Pancreas (tissue), 10 donors: ENCODE measurements around the gene EPM2AIP1. TPM values are rescaled to one million over a fixed set of nuclear protein-coding genes. Genes with fewer than 3 reads are reported as not detected.

Experiments used
- ATAC-seq, 4 donors: fragments of 200-7000 bp; cut with Tn5 transposase; one replicate each; pipeline versions ENCODE4 v1.8.0 to v1.9.1; 2020; ENCODE audit warnings: mild to moderate bottlenecking in 4 of 4, moderate library complexity in 4 of 4
- DNase-seq, 6 donors: peaks; one replicate each; pipeline ENCODE4 v3.0.0-alpha.2; 2020
- FAIRE-seq: peaks from 2 replicates; lab custom pipeline; 2012; peaks lifted over from hg19 to GRCh38; lab: Jason Lieb, UNC
- H3K27ac ChIP-seq, 4 donors: fragments of 200-600 bp; sonication (generic); 1 replicate in 3 of 4; 2 replicates in 1 of 4; pipeline versions ENCODE4 v1.5.0 to v1.8.0; 2020
- H3K27me3 ChIP-seq, 4 donors: fragments of 200-600 bp; one replicate each; pipeline ENCODE4 v1.8.0; 2021
- H3K36me3 ChIP-seq, 3 donors: fragments of 200-600 bp; sonication (generic) in 1 of 3; one replicate each; pipeline versions ENCODE4 v1.5.0 to v1.8.0; 2020 to 2021
- H3K4me1 ChIP-seq, 3 donors: fragments of 200-600 bp; one replicate each; pipeline ENCODE4 v1.8.0; 2021
- H3K4me3 ChIP-seq, 4 donors: fragments of 200-600 bp; sonication (generic) in 2 of 4; one replicate each; pipeline versions ENCODE4 v1.5.0 to v1.8.0; 2020 to 2021
- H3K9me3 ChIP-seq, 4 donors: fragments of 200-600 bp; one replicate each; pipeline ENCODE4 v1.8.0; 2021
- WGBS, 2 donors: extraction: QIAGEN DNeasy Blood & Tissue Kit; methylation state at CpG; one replicate each; pipeline ENCODE4 v1.1.7; 2013; 5-methylcytosine and 5-hydroxymethylcytosine counted together
- intact Hi-C, 3 donors: fragments of 100-400 bp; cut with DNase I; formaldehyde crosslinking; loops; one replicate each; pipeline versions ENCODE4 v1.11.1 to v1.14.2; 2022
- polyA plus RNA-seq, 2 donors: library from polyadenylated mRNA; stranded (reverse); fragments of 200-250 nt; gene quantifications; one replicate each; pipeline ENCODE4 v1.2.3, GENCODE V29; 2013
- total RNA-seq, 6 donors: library from RNA; stranded (reverse); fragmentation: NEBNext Ultra II Directional in 4 of 6; extraction: Animal tissue kit (Norgen Biotek cat#: 25700) in 4 of 6; gene quantifications; one replicate each; pipeline versions ENCODE4 v1.2.1 to v1.2.4, GENCODE V29; 2021 to 2023
- TF ChIP-seq, protein P1 (sequence below), 4 donors: fragments of 200-600 bp; sonication (generic) in 3 of 4; IDR thresholded peaks; one replicate each; pipeline versions ENCODE4 v1.5.0 to v1.8.0; 2021; ENCODE audit warnings: antibody characterized with exemption in 4 of 4
- donor health status: healthy with polysubstance abuse.
- donor health status: DM: no; HTN: no; CAD: no; lungs with moderate emphysema.
- donor health status: DM: no; HTN: no; CAD: no.
- donor health status: control.
- donor health status: control.
- donor health status: Bipolar disorder and iron deficiency.
- donor health status: DM: yes; HTN: yes; CAD: no.
- donor health status: DM: no; HTN: no; CAD: no.
- donor health status: DM: no; HTN: no; CAD: no.
- donor health status: DM: yes; HTN: yes; CAD: no.

EPM2AIP1 gene
- total and polyA plus RNA-seq, 8 donors, result 2.9 to 8.7 (median 6.2) TPM

DNA sequence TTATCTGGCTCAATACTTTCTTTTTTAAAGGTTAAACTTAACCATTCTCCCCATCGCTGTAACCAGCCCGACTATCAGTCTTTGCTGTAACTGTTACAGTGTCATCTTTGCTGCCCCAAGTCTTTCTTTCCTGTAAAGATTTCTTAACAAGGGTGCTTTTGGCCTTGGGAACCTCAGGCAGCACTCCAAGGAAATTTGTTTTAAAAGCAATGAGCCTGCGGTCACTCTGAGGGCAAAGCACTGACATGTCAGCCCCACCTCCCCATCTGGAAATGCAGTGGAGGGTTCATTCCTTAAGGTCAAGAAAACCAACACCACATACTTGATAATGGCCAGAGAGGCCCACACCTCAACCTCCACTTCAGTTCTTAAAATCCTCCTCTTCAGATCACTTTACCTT is 51.3 kb downstream of the EPM2AIP1 start:
- peaks cover 0 to 4% (median 0%) of the 10 kb centered on the region in 3 donors for H3K4me1 ChIP-seq
- WGBS, 2 donors, result 74 to 83% methylated on average over 3 of the region's 3 CpGs
- no peak overlapping the region for H3K27ac ChIP-seq
- no peak overlapping the region for H3K4me3 ChIP-seq
- no peaks in the 10 kb centered on the region for H3K27me3 ChIP-seq
- TF ChIP-seq, protein P1, sequence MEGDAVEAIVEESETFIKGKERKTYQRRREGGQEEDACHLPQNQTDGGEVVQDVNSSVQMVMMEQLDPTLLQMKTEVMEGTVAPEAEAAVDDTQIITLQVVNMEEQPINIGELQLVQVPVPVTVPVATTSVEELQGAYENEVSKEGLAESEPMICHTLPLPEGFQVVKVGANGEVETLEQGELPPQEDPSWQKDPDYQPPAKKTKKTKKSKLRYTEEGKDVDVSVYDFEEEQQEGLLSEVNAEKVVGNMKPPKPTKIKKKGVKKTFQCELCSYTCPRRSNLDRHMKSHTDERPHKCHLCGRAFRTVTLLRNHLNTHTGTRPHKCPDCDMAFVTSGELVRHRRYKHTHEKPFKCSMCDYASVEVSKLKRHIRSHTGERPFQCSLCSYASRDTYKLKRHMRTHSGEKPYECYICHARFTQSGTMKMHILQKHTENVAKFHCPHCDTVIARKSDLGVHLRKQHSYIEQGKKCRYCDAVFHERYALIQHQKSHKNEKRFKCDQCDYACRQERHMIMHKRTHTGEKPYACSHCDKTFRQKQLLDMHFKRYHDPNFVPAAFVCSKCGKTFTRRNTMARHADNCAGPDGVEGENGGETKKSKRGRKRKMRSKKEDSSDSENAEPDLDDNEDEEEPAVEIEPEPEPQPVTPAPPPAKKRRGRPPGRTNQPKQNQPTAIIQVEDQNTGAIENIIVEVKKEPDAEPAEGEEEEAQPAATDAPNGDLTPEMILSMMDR (IDR thresholded peaks at IDR 0.05), result no peak
- DNase-seq (no peak), ATAC-seq (no peak), FAIRE-seq (no peak)
- intact Hi-C loops, result no loop called here
- no peaks in the 10 kb centered on the region for H3K36me3 ChIP-seq
- H3K9me3 ChIP-seq, result no peaks in the 10 kb centered on the region

DNA sequence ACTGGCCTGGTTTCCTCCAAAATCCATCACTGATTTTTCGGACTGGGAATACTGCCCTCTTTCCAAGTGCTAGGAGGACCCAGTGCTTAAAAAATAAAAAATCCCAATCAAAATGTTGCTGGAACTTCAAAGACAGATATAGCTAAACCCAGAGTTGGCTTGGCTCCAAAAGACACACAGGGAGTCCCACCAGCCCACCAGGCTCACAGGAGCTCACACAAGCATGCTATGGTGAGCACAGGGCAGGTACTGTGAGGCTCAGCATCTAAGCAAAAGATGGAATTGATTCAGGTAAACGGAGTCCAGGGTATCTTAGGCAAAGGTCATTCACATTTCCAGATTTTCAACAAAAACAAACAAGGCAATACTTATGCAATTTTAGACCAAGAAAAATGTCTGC is 51.8 kb downstream of the EPM2AIP1 start:
- H3K27ac ChIP-seq, result no peak overlapping the region
- intact Hi-C loops, result no loop called here
- H3K4me1 ChIP-seq, result peaks cover 0 to 4% (median 0%) of the 10 kb centered on the region in 3 donors
- H3K27me3 ChIP-seq, result no peaks in the 10 kb centered on the region
- ATAC-seq, result no peak
- WGBS, 2 donors, result 85 to 91% methylated on average over 2 of the region's 2 CpGs
- H3K4me3 ChIP-seq, result no peak overlapping the region
- H3K36me3 ChIP-seq, result no peaks in the 10 kb centered on the region
- TF ChIP-seq, protein P1 (IDR thresholded peaks at IDR 0.05), result no peak
- FAIRE-seq, result no peak
- no peak for DNase-seq
- no peaks in the 10 kb centered on the region for H3K9me3 ChIP-seq

DNA sequence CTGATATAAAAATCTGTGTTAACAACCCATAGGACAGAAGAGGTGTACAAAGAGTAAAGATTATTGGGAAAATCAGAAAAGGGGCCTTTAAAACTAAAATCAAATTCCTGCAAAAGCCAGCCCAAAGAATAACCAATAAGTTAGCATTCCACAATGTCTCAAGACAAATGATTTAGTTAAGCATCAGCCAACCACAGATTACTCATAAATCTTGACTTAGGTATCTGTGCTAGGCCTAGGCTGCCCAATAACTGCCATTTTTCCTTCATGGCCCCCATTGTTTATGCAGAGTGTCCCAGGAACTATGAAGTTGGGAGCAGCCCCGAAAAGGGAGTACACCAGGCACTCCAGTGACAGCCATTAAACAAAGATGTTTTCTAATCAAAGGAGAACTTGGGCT is 55.4 kb downstream of the EPM2AIP1 start:
- no peaks in the 10 kb centered on the region for H3K9me3 ChIP-seq
- no peak for DNase-seq
- no peak overlapping the region for H3K27ac ChIP-seq
- H3K36me3 ChIP-seq, result no peaks in the 10 kb centered on the region
- no peaks in the 10 kb centered on the region for H3K27me3 ChIP-seq
- H3K4me3 ChIP-seq, result no peak overlapping the region
- H3K4me1 ChIP-seq, result no peaks in the 10 kb centered on the region
- intact Hi-C loops, result no loop called here
- WGBS, 2 donors, result 89 to 94% methylated on average over 1 of the region's 1 CpG
- ATAC-seq, result no peak
- TF ChIP-seq, protein P1 (IDR thresholded peaks at IDR 0.05), result no peak
- FAIRE-seq, result no peak

Other genes starting within 250 kb of the EPM2AIP1 start
- under 1 TPM in 3 of 6 donors, not detected in 3; 0.06 to 0.16 (median 0.12) TPM for gene DCLK3, start 228.6 kb downstream of the EPM2AIP1 start, total RNA-seq
- gene DCLK3, start 228.6 kb downstream of the EPM2AIP1 start, polyA plus RNA-seq, result under 1 TPM; 0.04 to 0.07 TPM
- gene TRANK1, start 48.1 kb downstream of the EPM2AIP1 start, total RNA-seq, result 10 to 100 TPM in 1 of 6 donors, 1 to 10 TPM in 5; 2.5 to 14.6 (median 4.2) TPM
- gene TRANK1, start 48.1 kb downstream of the EPM2AIP1 start, polyA plus RNA-seq, result 1 to 10 TPM; 1.7 to 1.8 TPM
- 10 to 100 TPM in 5 of 6 donors, 1 to 10 TPM in 1; 7.9 to 16.4 (median 13.3) TPM for gene MLH1, start 387 bp upstream of the EPM2AIP1 start, total RNA-seq
- gene MLH1, start 387 bp upstream of the EPM2AIP1 start, polyA plus RNA-seq, result 10 to 100 TPM in 1 of 2 donors, 1 to 10 TPM in 1; 8.3 to 15.3 TPM
- 10 to 100 TPM; 17.7 to 35.7 (median 22.1) TPM for gene LRRFIP2, start 181.5 kb upstream of the EPM2AIP1 start, total RNA-seq
- 10 to 100 TPM; 14.6 to 22.4 TPM for gene LRRFIP2, start 181.5 kb upstream of the EPM2AIP1 start, polyA plus RNA-seq